Brain microvascular endothelial cell (primary cell): ENCODE data around the gene NUSAP1.
"Not testable (repeated sequence)": the region's sequence is repeated elsewhere in the genome, so short reads cannot be mapped to it uniquely, and the experiment has no call there.

ENCODE experiments used
- DNase-seq: peaks from one replicate; pipeline ENCODE4 v3.0.0-alpha.2; 2020
- H3K27ac ChIP-seq: fragments of 250-450 bp; sonication (Bioruptor Pico); 2 replicates; pipeline ENCODE4 v1.5.1; 2020; ENCODE audit warnings: mild to moderate bottlenecking, moderate library complexity
- H3K27me3 ChIP-seq: fragments of 250-450 bp; sonication (Bioruptor Pico); replicated peaks from 2 replicates; pipeline ENCODE4 v1.5.1; 2020; ENCODE audit warnings: mild to moderate bottlenecking
- H3K36me3 ChIP-seq: fragments of 250-450 bp; sonication (Bioruptor Pico); replicated peaks from 2 replicates; pipeline ENCODE4 v1.5.1; 2020; ENCODE audit warnings: mild to moderate bottlenecking
- H3K4me3 ChIP-seq: 2 replicates; pipeline ENCODE4 v1.5.1; 2011; ENCODE audit warnings: low read depth, mild to moderate bottlenecking, control low read depth, low read length, moderate library complexity
- in situ Hi-C: cut with HindIII; loops from 2 replicates; pipeline ENCODE4 v1.10.0; 2017; ENCODE audit warnings: low sequenced_read_pairs, low pct_ligation_motif_present
- TF ChIP-seq, protein P1 (sequence below): IDR thresholded peaks from 2 replicates; pipeline ENCODE4 v1.5.1; 2011; ENCODE audit warnings: low read depth, mild to moderate bottlenecking, moderate library complexity, low read length, control low read depth, inconsistent platforms; ENCODE audit errors: missing control alignments

The NUSAP1 gene

DNA sequence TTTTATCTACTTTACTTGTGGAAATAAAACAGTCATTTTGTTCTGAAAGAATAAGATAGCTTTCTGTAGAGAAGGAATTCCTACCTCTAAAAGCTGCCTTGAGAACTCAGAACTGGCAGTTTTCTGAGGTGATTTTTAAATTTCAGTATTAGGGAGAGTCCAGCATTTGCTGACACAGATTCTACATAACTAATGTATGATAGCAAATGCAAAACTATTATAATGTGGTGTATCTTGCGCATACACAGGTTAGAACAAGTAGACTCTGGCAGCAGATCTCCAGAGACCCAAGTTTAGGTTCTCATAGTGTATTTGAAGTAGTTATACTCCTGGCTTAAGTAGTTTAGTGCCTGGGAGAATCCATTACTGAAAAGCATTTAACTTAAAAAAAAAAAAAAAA, 31.1 kb upstream of the NUSAP1 start:
- Histone ChIP-seq H3K4me3 (no peak overlapping the region), H3K36me3 (peaks cover 17% of the 10 kb centered on the region), H3K27me3 (no peaks in the 10 kb centered on the region), H3K27ac (no peak overlapping the region)
- no peak for DNase-seq
- in situ Hi-C loops: no loop called here
- TF ChIP-seq, protein P1, sequence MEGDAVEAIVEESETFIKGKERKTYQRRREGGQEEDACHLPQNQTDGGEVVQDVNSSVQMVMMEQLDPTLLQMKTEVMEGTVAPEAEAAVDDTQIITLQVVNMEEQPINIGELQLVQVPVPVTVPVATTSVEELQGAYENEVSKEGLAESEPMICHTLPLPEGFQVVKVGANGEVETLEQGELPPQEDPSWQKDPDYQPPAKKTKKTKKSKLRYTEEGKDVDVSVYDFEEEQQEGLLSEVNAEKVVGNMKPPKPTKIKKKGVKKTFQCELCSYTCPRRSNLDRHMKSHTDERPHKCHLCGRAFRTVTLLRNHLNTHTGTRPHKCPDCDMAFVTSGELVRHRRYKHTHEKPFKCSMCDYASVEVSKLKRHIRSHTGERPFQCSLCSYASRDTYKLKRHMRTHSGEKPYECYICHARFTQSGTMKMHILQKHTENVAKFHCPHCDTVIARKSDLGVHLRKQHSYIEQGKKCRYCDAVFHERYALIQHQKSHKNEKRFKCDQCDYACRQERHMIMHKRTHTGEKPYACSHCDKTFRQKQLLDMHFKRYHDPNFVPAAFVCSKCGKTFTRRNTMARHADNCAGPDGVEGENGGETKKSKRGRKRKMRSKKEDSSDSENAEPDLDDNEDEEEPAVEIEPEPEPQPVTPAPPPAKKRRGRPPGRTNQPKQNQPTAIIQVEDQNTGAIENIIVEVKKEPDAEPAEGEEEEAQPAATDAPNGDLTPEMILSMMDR: no peak

DNA sequence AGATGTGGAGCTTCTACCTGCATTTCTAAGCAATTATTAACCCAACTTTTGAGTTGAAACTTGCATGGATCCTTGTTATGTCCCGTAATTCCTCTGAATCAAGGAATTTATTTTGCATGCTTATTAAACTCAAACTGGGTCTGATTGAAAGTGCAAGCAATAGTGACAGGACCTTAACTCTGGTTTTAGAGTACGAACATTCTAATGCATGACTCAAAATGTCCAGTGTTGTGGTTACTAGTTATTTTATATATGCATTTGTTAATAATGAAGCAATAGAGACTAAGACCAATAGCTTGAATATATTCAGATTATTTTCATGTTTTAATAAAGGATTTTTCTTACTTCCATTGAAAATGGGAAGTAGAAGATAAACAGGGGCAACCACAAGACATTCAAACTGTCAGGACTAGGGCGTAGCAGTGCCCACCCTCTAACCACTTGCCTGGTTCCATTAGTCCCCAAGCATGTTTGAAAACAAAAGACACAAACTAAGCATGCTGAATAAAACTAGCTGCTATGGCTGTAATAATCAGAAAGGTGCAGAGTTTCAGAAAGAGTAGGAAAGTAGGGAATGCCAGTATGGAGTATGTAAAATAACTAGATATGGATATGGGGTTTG, 28.4 kb upstream of the NUSAP1 start:
- Histone ChIP-seq H3K27ac (no peak overlapping the region), H3K36me3 (no peaks in the 10 kb centered on the region), H3K4me3 (no peak overlapping the region), H3K27me3 (no peaks in the 10 kb centered on the region)
- TF ChIP-seq, protein P1: no peak
- in situ Hi-C loops: no loop called here
- DNase-seq: no peak

DNA sequence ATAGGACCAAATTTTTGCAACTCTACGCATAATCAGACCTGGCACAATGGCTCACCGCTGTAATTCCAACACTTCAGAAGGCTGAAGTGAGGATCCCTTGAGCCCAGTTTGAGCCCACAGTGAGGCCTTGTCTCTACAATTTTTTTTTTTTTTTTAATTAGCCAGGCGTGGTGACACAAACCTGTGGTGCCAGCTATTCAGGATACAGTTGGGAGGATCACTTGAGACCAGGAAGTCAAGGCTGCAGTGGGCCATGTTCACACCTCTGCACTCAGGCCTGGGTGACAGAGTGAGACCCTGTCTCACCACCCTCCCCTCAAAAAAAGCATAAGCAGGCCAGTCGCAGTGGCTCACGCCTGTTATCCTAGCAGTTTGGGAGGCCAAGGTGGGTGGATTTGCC, 25.0 kb upstream of the NUSAP1 start:
- DNase-seq: no peak
- Histone ChIP-seq H3K36me3 (no peaks in the 10 kb centered on the region), H3K27me3 (no peaks in the 10 kb centered on the region), H3K4me3 (no peak overlapping the region), H3K27ac (no peak overlapping the region)
- in situ Hi-C loops: no loop called here
- TF ChIP-seq, protein P1: no peak

DNA sequence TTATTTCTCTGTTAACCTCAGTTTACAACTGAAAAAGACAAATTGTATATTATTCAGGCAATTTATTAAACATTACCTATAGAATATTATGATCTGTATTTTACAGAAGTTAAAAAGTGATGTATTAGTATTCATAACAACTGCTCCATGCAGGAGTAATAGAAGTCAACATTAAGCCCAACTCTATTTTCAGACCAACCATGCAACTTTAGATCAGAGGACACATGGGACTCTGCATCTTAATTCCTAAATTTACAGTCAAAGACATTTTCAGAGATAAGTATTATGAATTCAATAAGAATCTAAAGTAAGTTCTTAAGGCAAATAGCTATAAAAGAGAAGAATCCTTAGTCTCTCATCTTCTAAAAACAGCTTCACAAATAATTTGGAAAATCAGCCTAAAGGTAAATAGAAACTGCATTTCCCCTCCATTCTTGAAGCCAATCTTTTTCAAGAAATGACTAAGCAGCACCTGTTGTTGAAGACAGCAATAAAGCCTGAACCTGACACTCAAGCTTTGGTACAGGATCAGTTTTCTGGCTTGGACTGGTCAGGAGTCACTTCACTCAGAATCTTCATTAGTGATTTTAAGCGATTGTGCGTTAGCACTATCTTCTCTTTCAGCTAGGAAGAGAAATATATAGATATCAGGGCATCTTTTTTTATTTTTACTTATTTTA, 23.3 kb upstream of the NUSAP1 start:
- Histone ChIP-seq H3K36me3 (no peaks in the 10 kb centered on the region), H3K27ac (no peak overlapping the region), H3K27me3 (no peaks in the 10 kb centered on the region), H3K4me3 (no peak overlapping the region)
- DNase-seq: no peak
- TF ChIP-seq, protein P1: no peak
- in situ Hi-C loops: no loop called here

DNA sequence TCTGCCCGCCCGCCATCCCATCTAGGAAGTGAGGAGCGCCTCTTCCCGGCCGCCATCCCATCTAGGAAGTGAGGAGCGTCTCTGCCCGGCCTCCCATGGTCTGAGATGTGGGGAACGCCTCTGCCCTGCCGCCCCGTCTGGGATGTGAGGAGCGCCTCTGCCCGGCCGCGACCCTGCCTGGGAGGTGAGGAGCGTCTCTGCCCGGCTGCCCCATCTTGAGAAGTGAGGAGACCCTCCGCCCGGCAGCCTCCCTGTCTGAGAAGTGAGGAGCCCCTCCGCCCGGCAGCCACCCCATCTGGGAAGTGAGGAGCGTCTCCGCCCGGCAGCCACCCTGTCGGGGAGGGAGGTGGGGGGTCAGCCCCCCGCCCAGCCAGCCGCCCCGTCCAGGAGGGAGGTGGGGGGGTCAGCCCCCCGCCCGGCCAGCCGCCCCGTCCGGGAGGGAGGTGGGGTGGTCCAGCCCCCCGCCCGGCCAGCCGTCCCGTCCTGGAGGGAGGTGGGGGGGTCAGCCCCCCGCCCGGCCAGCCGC, 11.8 kb upstream of the NUSAP1 start:
- H3K27me3 ChIP-seq, H3K27ac ChIP-seq, DNase-seq, H3K36me3 ChIP-seq, in situ Hi-C loops, H3K4me3 ChIP-seq: not testable (repeated sequence)

DNA sequence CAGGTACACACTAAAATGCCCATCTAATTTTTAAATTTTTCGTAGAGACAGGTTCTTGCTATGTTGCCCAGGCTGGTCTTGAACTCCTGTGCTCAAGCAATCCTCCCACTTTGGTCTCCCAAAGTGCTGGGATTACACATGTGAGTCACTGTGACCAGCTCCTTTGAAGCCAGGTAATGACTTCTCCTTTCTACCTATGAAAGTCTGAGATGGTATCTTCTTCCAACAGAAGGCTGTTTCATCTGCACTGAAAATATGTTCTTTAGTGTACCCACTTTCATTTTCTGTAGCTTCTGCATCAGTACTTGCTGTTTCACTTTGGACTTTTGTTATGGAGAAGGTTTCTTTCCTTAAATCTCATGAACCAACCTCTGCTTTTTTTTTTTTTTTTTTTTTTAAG, 9.1 kb upstream of the NUSAP1 start:
- H3K36me3 ChIP-seq: no peaks in the 10 kb centered on the region
- no peak for DNase-seq
- H3K4me3 ChIP-seq: no peak overlapping the region
- no peaks in the 10 kb centered on the region for H3K27me3 ChIP-seq
- in situ Hi-C loops: no loop called here
- TF ChIP-seq, protein P1: no peak
- no peak overlapping the region for H3K27ac ChIP-seq
